ENCODE results near the gene GOLGA8B. TPM values are rescaled to one million over a fixed set of nuclear protein-coding genes. Genes with fewer than 3 reads are reported as not detected.
A peak's percentile ranks its signal among the peaks of the same experiment; 100 is the strongest.
"Not testable (repeated sequence)": the region's sequence is repeated elsewhere in the genome, so short reads cannot be mapped to it uniquely, and the experiment has no call there.

GOLGA8B gene
- total and polyA plus RNA-seq, 7 experiments from 2014 or later = 2.5 to 393 (median 300) TPM

DNA sequence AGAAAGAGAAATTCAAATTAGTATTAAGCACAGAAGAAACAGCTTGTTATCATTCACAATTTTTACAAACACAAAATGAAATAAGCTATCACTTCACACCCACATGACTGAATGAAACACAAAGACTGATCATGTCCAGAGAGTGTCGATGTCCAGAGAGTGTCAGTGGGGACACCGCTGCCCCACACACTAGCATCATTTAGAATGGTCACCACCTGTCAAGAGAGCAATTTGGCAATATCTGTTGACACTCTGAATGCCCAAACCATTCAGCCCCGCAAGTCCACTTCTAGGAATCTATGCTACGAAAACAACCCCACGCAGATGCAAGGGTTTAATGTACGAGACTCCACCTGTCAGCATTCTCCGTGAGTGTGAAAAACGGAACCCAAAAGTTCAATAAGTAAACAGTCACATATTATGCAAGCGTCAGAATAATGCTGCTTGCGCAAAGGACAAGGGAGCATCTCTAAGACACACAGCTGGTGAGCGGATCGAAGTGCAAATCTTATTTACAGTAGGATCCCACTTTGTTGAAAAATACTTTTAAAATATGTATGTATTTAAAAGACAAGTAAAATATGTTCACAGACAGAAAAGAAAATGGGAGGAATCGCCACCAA is 11.3 kb downstream of the GOLGA8B start:
- DNase-seq; H3K36me3 ChIP-seq (ENCODE audit: control insufficient read depth in 2 of 3, insufficient read depth in 3 of 3, low read length in 3 of 3); H3K27me3 Mint-ChIP-seq; H3K36me3 Mint-ChIP-seq; H3K4me3 Mint-ChIP-seq; ATAC-seq; H3K27ac ChIP-seq (ENCODE audit: low read depth, low read length); H3K4me1 ChIP-seq (ENCODE audit: control insufficient read depth in 2 of 2, insufficient read depth in 2 of 2, low read length in 2 of 2); H3K27me3 ChIP-seq (ENCODE audit: control insufficient read depth in 2 of 2, insufficient read depth in 2 of 2, low read length in 2 of 2); H3K27ac Mint-ChIP-seq; intact Hi-C loops (cut with micrococcal nuclease); H3K9me3 ChIP-seq (ENCODE audit: control insufficient read depth in 2 of 3, low read length in 3 of 3); H3K9me3 Mint-ChIP-seq; H3K4me3 ChIP-seq (ENCODE audit: low read length); CTCF ChIA-PET: not testable (repeated sequence)
- H3K4me1 Mint-ChIP-seq = peaks cover 5 to 52% (median 28%) of the 10 kb centered on the region in 7 donors
- POLR2A ChIA-PET = interaction anchor here (0.6 kb wide), 1 partner anchor 370 kb away, joined by 3 read pairs; no protein-coding TSS in a partner anchor

DNA sequence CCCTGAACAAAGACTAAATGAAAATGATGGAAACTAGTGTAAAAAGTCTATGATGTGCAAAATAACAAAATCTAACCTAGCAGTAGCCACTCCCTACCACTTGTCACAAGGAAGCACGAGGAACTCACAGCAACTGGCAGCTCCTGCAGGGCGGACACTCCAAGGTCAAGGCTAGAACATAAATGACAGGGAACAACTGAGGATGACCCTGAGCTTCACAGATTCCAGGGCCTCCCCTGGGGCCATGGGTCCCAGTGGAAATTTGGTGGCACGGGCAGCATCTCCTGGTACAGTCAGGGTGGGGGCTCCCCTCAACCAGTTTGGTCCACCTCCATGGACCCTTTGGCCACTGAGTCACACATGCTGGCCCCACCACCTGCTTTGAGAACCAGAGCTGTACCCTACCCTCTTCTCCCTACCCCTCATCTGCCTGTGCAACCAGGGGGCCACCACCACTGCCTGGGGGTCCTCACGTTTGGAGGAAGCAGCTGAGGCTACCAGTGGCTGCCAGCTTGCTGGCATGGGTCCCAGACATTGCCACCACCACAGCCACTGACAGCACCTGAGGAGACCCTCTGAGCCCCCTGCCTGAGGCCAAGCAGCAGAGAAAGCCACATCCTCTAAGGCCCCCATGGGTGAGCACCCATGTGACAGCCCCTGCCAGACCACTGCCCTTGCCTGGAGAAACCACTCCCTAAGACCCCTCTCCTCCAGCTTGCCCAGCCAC is 13.6 kb downstream of the GOLGA8B start:
- H3K27ac Mint-ChIP-seq; H3K9me3 Mint-ChIP-seq; H3K4me1 ChIP-seq (ENCODE audit: control insufficient read depth in 2 of 2, insufficient read depth in 2 of 2, low read length in 2 of 2); H3K27me3 Mint-ChIP-seq; H3K36me3 Mint-ChIP-seq; ATAC-seq; H3K4me3 ChIP-seq (ENCODE audit: low read length); intact Hi-C loops (cut with micrococcal nuclease); H3K27me3 ChIP-seq (ENCODE audit: control insufficient read depth in 2 of 2, insufficient read depth in 2 of 2, low read length in 2 of 2); H3K9me3 ChIP-seq (ENCODE audit: control insufficient read depth in 2 of 3, low read length in 3 of 3); H3K4me3 Mint-ChIP-seq; POLR2A ChIA-PET; DNase-seq; H3K27ac ChIP-seq (ENCODE audit: low read depth, low read length); H3K36me3 ChIP-seq (ENCODE audit: control insufficient read depth in 2 of 3, insufficient read depth in 3 of 3, low read length in 3 of 3): not testable (repeated sequence)
- peaks cover under 1 to 38% (median 17%) of the 10 kb centered on the region in 7 donors for H3K4me1 Mint-ChIP-seq
- CTCF ChIA-PET = interaction anchor here (0.6 kb wide), 1 partner anchor 54 kb away, joined by 3 read pairs; no protein-coding TSS in a partner anchor

DNA sequence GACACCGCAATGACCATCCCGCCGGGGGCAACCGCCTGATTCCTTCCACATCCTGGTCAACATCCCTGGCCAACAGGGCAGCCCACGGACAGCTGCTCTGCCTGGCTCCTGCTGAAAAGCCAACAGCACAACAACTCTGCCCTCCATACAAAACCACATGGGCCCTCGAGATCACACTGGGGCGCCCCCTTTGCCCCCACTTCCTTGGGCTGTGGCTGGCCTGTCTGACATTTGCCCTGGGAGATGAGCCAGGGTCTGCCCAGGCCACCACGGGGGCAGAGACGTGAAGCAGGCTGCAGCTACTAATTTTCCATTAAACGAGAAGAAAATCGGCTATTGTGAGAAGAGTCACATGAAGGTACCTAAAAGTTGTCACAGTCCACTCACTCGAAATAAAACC is 16.3 kb downstream of the GOLGA8B start:
- H3K27me3 ChIP-seq (ENCODE audit: control insufficient read depth in 2 of 2, insufficient read depth in 2 of 2, low read length in 2 of 2); POLR2A ChIA-PET; H3K27me3 Mint-ChIP-seq; H3K9me3 ChIP-seq (ENCODE audit: control insufficient read depth in 2 of 3, low read length in 3 of 3); H3K9me3 Mint-ChIP-seq; CTCF ChIA-PET; H3K4me3 ChIP-seq (ENCODE audit: low read length); intact Hi-C loops (cut with micrococcal nuclease); H3K36me3 ChIP-seq (ENCODE audit: control insufficient read depth in 2 of 3, insufficient read depth in 3 of 3, low read length in 3 of 3); ATAC-seq; H3K4me1 ChIP-seq (ENCODE audit: control insufficient read depth in 2 of 2, insufficient read depth in 2 of 2, low read length in 2 of 2); H3K27ac ChIP-seq (ENCODE audit: low read depth, low read length); H3K4me3 Mint-ChIP-seq; DNase-seq: not testable (repeated sequence)
- Mint-ChIP-seq H3K36me3 (peaks cover 0 to 11% (median 4%) of the 10 kb centered on the region in 5 donors), H3K4me1 (peaks cover 4 to 24% (median 13%) of the 10 kb centered on the region in 7 donors), H3K27ac (peak overlapping the region in 1 of 9 donors; percentile 10)

DNA sequence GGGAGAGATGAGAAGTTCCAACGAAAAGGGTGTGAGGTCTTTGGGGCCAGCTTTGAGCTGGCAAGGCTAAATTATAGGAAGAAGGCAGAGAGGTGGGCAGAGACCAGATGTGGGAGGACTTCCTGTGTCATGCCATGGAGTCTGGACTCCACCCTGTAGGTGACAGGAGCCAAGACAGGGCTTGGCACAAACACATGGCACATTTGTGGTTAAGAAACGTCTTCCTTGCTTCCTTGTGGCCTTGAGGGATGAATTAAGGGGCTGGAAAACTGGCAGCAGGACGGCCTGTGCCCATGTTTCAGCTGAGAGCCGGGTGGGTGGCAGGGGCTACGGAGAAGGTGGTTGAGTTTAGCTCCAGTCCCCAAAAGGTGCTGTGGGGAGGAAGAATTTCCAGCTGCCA is 18.7 kb downstream of the GOLGA8B start:
- DNase-seq; POLR2A ChIA-PET; H3K9me3 Mint-ChIP-seq; H3K27me3 ChIP-seq (ENCODE audit: control insufficient read depth in 2 of 2, insufficient read depth in 2 of 2, low read length in 2 of 2); H3K4me1 ChIP-seq (ENCODE audit: control insufficient read depth in 2 of 2, insufficient read depth in 2 of 2, low read length in 2 of 2); H3K27ac ChIP-seq (ENCODE audit: low read depth, low read length); intact Hi-C loops (cut with micrococcal nuclease); ATAC-seq; H3K9me3 ChIP-seq (ENCODE audit: control insufficient read depth in 2 of 3, low read length in 3 of 3); H3K4me3 Mint-ChIP-seq; H3K4me3 ChIP-seq (ENCODE audit: low read length); H3K36me3 ChIP-seq (ENCODE audit: control insufficient read depth in 2 of 3, insufficient read depth in 3 of 3, low read length in 3 of 3); CTCF ChIA-PET; H3K27me3 Mint-ChIP-seq: not testable (repeated sequence)
- H3K36me3 Mint-ChIP-seq = peaks cover 0 to 11% (median 4%) of the 10 kb centered on the region in 5 donors
- H3K4me1 Mint-ChIP-seq = peaks cover 4 to 14% (median 7%) of the 10 kb centered on the region in 7 donors
- H3K27ac Mint-ChIP-seq = peak overlapping the region in 1 of 9 donors; percentile 4

DNA sequence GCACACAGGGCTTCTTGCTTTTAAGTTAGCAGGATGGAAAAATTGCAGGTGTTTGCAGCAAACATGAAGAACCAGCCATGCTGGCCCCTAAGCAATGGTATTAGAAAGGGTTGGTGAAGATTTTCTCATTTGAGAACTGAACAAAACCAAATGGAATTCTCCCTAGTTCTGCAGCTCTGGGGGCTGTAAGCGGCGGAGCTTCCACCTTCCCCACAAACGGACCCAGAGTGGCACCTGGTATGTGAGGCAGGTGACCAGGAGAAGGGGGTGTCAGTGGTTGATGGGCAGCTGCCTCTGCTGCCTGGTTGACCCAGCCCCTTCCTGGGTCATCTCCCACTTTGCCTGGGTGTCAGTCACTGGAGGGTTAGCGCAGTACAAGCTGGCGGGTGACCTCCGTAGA is 22.6 kb downstream of the GOLGA8B start:
- DNase-seq; H3K9me3 ChIP-seq (ENCODE audit: control insufficient read depth in 2 of 3, low read length in 3 of 3); H3K4me1 Mint-ChIP-seq; H3K27me3 Mint-ChIP-seq; POLR2A ChIA-PET; H3K9me3 Mint-ChIP-seq; H3K4me3 Mint-ChIP-seq; CTCF ChIA-PET; H3K27ac Mint-ChIP-seq; intact Hi-C loops (cut with micrococcal nuclease); H3K36me3 Mint-ChIP-seq; H3K4me1 ChIP-seq (ENCODE audit: control insufficient read depth in 2 of 2, insufficient read depth in 2 of 2, low read length in 2 of 2); H3K36me3 ChIP-seq (ENCODE audit: control insufficient read depth in 2 of 3, insufficient read depth in 3 of 3, low read length in 3 of 3); ATAC-seq; H3K4me3 ChIP-seq (ENCODE audit: low read length); H3K27ac ChIP-seq (ENCODE audit: low read depth, low read length); H3K27me3 ChIP-seq (ENCODE audit: control insufficient read depth in 2 of 2, insufficient read depth in 2 of 2, low read length in 2 of 2): not testable (repeated sequence)

DNA sequence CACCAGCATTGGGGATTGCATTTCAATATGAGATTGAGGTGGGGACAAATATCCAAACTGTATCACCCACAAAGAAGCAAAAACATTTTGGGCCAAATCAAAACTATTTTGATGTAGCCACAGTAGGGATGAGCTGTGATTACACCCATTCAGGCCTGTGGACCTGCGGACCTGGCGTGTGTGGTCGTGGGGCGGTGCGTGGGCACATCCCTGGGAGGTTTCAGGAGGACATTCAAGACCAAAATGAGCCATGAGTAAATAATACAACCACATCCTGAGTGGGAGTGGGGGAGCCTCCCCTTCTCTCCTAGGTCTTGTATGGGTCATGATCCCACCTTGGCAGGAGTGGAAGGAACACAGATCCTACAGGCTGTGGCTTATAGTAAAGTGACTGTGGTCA is 23.7 kb downstream of the GOLGA8B start:
- not testable (repeated sequence) for H3K27ac ChIP-seq (ENCODE audit: low read depth, low read length)

DNA sequence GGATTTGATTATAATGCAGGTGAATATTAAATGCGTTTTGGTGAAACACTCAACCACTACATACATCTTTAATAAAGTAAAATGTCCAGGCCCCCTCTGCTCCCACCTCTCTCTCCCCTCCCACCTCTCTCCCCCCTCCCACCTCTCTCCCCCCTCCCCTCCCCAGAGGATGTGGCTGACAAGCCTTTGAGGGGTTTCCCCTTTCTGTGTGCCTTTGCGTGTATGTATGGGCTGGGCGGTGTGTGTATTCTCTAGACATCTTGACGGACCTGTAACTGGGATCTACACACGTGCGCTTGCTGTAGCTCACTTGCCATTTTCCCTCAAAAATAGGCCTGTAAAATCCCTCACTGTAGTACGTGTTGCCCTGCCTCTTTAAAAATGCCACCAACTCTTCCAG is 28.3 kb downstream of the GOLGA8B start:
- ATAC-seq; H3K27me3 Mint-ChIP-seq; intact Hi-C loops (cut with micrococcal nuclease); H3K4me1 ChIP-seq (ENCODE audit: control insufficient read depth in 2 of 2, insufficient read depth in 2 of 2, low read length in 2 of 2); H3K27ac ChIP-seq (ENCODE audit: low read depth, low read length); H3K4me3 Mint-ChIP-seq; CTCF ChIA-PET; H3K9me3 ChIP-seq (ENCODE audit: control insufficient read depth in 2 of 3, low read length in 3 of 3); H3K9me3 Mint-ChIP-seq; H3K27me3 ChIP-seq (ENCODE audit: control insufficient read depth in 2 of 2, insufficient read depth in 2 of 2, low read length in 2 of 2); H3K4me3 ChIP-seq (ENCODE audit: low read length); H3K27ac Mint-ChIP-seq; POLR2A ChIA-PET; H3K36me3 ChIP-seq (ENCODE audit: control insufficient read depth in 2 of 3, insufficient read depth in 3 of 3, low read length in 3 of 3); H3K4me1 Mint-ChIP-seq; H3K36me3 Mint-ChIP-seq: not testable (repeated sequence)
- peak in 1 of 9 donors; percentile 40 for DNase-seq

More for the DNA sequence above, 23.7 kb downstream of the GOLGA8B start:
- intact Hi-C loops (cut with micrococcal nuclease); CTCF ChIA-PET; H3K27me3 ChIP-seq (ENCODE audit: control insufficient read depth in 2 of 2, insufficient read depth in 2 of 2, low read length in 2 of 2); H3K9me3 Mint-ChIP-seq; H3K36me3 Mint-ChIP-seq; H3K4me3 Mint-ChIP-seq; DNase-seq; H3K27ac Mint-ChIP-seq; POLR2A ChIA-PET; ATAC-seq; H3K27me3 Mint-ChIP-seq; H3K9me3 ChIP-seq (ENCODE audit: control insufficient read depth in 2 of 3, low read length in 3 of 3); H3K4me3 ChIP-seq (ENCODE audit: low read length); H3K4me1 Mint-ChIP-seq; H3K4me1 ChIP-seq (ENCODE audit: control insufficient read depth in 2 of 2, insufficient read depth in 2 of 2, low read length in 2 of 2); H3K36me3 ChIP-seq (ENCODE audit: control insufficient read depth in 2 of 3, insufficient read depth in 3 of 3, low read length in 3 of 3): not testable (repeated sequence)
